HG03066 (cell line): ENCODE results near the gene METAP1.
"Not testable (repeated sequence)": the region's sequence is repeated elsewhere in the genome, so short reads cannot be mapped to it uniquely, and the experiment has no call there.

Experiments used
- ATAC-seq: cut with Tn5 transposase; IDR thresholded peaks from one replicate; pipeline ENCODE4 v1.9.1; 2021; ENCODE audit warnings: low read depth; ENCODE audit not compliant: unreplicated experiment

METAP1 gene

GRCh38 chr4:98996765-98997068 is 1.2 kb downstream of the METAP1 start:
- ATAC-seq = no peak

GRCh38 chr4:98997166-98997565 is 1.6 kb downstream of the METAP1 start:
- ATAC-seq = no peak

GRCh38 chr4:98998551-98998950 is 3.0 kb downstream of the METAP1 start:
- no peak for ATAC-seq

DNA sequence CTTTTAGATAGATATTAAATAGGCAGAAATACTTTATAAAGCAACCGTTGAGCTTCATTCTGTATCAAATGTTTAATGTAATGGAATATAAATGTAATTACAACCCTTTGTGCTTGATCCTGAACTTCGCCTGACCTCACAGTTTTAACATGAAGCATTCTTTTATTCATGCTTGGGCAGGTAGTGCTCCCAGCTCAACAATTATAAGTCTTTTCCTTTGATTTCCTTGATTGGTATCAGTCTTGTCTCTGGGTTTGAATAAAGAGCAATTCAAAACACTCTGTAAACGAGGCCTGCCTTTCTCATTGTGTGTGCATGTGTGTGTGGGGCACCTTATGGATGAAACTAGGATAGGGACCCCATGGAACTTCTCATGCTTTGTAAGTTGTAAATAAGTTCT is 6.8 kb downstream of the METAP1 start:
- no peak for ATAC-seq

DNA sequence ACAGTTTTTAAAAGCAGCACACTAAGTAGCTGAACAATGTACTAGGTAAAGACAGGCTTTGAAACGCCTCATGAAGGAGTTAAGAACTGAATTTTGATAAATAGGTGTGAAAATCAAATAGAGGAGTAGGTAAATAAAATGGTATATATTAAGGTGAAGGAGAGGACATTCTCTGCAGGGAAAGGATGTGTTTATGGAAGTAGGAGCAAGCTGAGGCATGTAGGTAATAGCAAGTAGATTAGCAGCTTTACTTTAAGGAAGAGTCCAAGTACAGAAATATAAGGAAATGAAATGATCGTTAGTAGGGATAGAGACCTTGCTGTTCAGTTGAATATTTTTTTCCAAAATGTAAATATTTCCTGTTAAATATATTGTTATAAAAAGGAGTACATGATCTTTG is 12.5 kb downstream of the METAP1 start:
- ATAC-seq = no peak

GRCh38 chr4:99011910-99012309 is 16.4 kb downstream of the METAP1 start:
- ATAC-seq = no peak

- ATAC-seq = no peak
Observed at GRCh38 chr4:99013402-99013843, 17.9 kb downstream of the METAP1 start.

GRCh38 chr4:99013884-99014523 is 18.5 kb downstream of the METAP1 start:
- no peak for ATAC-seq

GRCh38 chr4:99021386-99021785 is 25.9 kb downstream of the METAP1 start:
- ATAC-seq = no peak

DNA sequence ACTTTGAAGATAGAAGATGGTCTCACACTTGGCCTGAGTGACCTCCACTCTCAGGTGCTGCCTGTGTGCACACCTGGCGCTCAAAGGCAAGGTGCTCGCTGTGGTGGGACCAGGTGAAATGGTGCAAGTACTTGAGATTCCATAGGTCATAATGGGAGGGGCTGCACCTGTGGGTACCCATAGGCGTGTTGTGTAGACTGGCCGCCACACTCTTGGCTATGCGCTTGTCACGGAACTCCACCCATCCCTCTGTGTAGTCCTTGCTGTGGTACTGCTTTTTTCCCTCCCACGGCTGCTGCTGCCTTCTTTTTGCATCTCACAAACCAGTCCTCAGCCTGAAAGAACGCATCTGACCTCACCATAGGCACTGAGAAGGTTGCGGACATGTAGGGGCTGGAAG is 27.0 kb downstream of the METAP1 start:
- ATAC-seq = no peak

- ATAC-seq = not testable (repeated sequence)
Observed at GRCh38 chr4:99023800-99024251, 28.3 kb downstream of the METAP1 start.

- ATAC-seq = no peak
Observed at GRCh38 chr4:99024481-99025275, 29.2 kb downstream of the METAP1 start.

- no peak for ATAC-seq
Observed at GRCh38 chr4:99025506-99025905, 30.0 kb downstream of the METAP1 start.

DNA sequence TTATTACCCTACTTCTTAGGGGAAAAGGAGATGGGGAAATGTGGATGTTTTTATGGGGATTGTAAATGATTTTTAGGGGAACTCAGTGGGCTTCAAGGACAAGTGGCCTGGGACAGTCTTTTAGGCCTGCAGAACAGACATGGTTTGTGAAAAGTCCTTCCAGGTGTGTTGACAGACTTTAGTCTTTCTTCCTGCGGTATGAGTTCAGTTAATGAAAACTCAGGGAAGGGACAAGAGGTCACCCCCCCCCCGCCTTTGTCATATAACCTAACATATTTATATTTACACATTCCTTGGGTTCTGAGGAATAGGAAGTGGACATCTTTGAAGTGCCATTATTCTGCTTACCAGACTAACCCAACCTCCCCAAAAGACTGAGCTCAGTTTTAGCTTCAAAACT is 31.8 kb downstream of the METAP1 start:
- ATAC-seq = no peak

DNA sequence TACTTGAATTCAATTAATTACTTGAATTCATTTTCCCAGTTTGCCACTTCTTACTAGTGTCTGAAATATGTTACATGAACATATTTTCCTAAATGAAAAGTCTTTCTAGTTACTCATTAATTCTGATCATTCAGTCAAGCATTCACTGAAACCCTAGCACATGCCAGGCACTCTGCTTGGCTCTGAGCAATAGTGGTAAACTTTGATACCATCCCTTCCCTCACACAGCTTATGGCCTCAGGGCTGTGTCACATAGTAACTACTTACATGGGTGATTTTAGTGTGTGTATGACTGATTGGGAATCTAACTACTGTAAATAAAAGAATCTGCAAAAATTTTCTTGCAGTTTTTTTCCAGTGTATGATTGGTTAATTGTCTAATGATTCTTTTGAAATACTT is 32.7 kb downstream of the METAP1 start:
- no peak for ATAC-seq

DNA sequence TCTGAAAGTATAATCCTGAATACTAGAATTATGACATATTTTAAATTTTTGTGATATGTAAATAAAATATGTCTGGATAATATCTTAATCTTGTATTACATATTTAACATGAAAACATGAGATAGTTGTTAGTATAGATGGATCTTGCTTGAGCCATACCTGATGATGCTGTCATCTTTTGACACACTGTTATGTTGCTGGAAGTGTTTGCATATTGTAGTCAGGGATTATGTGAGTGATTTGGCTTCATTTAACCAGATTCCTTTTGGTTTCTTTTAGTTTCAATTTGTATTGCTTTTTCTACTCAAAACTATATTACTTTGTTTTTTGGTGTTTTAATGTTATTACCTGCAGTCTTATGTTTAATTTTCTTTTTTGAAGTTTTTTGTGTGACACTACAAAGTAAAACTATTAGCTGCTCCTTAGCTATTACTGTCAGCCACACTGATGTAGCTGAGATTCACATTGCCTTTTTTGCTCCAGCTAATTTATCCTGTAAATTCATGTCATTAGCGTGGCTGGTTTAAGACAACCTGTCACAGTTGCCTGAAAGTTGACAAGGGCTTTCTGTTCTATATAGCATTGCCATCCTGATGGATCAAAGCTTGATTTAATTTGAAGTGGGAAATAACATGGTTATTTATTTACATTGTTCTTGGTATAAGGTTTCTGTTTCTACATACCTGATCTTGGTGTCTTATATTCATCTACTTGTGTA is 33.7 kb downstream of the METAP1 start:
- ATAC-seq = no peak

GRCh38 chr4:99029852-99030251 is 34.3 kb downstream of the METAP1 start:
- no peak for ATAC-seq

- ATAC-seq = no peak
Observed at GRCh38 chr4:99033956-99034355, 38.4 kb downstream of the METAP1 start.

DNA sequence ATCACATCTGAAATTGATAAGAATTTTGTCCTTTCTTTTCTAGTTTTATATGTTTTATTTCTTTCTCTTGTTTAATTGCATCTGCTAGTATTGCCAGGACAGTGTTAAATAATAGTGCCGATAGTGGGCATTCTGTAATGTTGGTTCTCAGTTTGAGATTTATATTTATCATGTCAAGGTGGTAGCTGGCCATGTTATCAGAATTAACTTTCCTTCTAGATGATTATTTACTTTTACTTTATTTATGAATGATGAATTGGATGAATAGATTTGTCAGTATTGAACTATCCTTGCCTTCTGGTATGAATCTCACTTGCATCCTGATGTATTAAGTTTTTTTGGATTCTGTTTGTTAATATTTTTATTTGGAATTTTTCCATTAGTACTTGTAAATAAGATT is 42.7 kb downstream of the METAP1 start:
- ATAC-seq = no peak

DNA sequence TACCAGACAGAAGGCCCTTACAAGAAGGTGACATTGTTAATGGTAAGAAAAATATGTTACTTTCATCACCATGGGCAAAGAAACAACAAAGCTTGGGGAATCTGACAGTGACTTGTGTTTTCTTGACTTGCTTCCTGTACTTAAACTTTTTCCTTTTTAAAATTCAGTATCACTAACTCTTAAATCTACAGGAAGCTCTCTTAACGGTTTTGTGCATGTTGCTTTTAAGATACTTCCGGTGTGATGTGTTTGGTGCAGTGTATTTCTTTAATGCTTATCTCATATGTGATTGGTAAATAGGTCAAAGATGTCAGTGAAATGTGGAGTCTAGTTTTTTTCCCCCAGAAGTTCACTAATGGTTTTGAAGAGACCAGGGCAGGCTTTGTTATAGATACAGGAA is 47.8 kb downstream of the METAP1 start:
- ATAC-seq = no peak

- ATAC-seq = no peak
Observed at GRCh38 chr4:99047710-99048109, 52.2 kb downstream of the METAP1 start.

DNA sequence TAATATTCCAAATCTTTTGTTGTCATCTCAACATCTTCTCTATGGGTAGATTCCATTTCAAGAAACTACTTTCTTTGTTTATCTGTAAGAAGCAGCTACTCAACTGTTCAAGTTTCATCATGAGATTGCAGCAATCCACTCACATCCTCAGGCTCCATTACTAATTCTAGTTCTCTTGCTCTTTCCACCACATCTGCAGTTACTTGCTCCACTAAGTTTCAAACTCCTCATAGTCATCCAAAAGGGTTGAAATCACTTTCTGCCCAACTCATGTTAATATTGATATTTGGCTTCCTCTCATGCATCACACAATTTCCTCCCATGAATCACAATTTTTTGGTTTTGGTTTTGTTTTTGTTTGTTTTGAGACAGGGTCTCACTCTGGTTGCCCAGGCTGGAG is 57.4 kb downstream of the METAP1 start:
- ATAC-seq = no peak
